GM19463 (cell line): ENCODE data around the gene PPP4R1.

Experiments
- ATAC-seq: cut with Tn5 transposase; IDR thresholded peaks from one replicate; pipeline ENCODE4 v1.9.1; 2021; ENCODE audit warnings: mild to moderate bottlenecking, moderate library complexity; ENCODE audit not compliant: unreplicated experiment

The PPP4R1 gene

DNA sequence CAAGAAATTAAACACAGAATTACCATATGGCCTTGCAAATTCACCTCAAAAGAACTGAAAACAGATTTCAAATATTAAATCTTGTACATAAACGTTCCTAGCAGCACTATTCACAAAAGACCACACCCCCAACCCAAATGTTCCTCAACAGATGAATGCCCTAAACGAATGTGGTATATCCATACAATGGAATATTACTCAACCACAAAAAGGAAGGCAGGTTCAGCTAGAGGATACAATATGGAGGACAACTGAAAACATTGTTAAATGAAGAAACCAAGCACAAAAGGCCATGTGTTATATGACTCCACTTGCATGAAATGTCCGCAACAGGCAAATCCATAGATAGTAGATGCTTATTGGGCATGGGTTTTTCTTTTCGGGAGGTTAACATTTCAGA is 61.7 kb downstream of the PPP4R1 start:
- no peak for ATAC-seq

DNA sequence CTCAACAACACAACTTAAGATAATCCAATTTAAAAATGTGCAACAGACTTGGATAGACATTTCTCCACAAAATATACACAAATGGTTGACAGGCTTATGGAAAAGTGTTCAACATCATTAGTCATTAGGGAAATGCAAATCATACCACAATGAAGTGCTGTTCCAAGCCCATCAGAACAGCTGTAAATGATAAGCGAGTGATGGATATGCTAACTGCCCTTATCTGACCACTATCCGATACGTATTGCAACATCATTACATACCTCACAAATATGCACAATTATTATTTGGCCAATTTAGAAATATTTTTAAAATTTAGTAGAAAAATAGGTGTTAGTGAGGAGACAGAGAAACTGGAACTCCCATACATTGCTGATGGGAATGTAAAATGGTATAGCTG is 62.2 kb downstream of the PPP4R1 start:
- no peak for ATAC-seq

- no peak for ATAC-seq
Measured at GRCh38 chr18:9550429-9550828, 63.9 kb downstream of the PPP4R1 start.

- no peak for ATAC-seq
Measured at GRCh38 chr18:9549405-9549804, 65.0 kb downstream of the PPP4R1 start.

GRCh38 chr18:9547782-9548181 is 66.6 kb downstream of the PPP4R1 start:
- no peak for ATAC-seq

- ATAC-seq, result no peak
Measured at GRCh38 chr18:9546468-9546867, 67.9 kb downstream of the PPP4R1 start.

- ATAC-seq, result no peak
Measured at GRCh38 chr18:9545029-9545428, 69.3 kb downstream of the PPP4R1 start.

DNA sequence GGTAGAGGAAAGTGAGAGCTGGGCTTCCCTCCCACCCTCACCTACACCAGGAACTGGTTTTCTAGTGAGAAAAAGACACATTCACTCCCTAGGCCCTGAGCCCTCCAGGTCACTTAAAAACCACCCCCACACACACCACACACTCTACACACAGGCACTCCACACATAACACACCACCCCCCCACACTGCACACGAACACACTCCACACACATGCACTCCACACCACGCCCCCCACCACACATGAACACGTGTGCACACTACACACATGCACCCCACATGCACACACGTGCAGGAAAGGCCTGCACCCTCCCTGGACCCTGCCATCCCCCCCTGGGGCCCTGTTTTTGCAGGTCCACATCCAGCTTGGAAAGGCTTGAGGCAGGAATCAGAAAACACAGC is 71.4 kb downstream of the PPP4R1 start:
- no peak for ATAC-seq

DNA sequence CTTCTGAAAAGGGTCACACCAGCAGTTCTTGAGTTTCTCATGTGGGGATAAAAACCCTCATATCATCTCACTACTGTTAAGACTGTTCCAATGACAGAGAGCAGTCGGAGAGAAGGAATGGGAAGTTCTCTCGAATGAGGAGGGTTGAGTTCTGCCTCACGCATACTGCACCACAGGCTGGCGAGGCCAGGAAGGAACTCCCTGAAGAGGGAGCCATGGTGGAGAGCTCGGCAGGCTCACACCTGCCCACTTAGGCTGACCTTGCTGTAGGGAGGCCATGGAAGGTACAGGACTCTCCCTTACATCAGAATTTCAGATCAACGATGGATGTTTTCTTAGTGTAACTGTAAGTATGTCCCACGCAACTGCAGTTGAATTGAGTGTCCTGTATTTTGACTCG is 74.4 kb downstream of the PPP4R1 start:
- no peak for ATAC-seq

DNA sequence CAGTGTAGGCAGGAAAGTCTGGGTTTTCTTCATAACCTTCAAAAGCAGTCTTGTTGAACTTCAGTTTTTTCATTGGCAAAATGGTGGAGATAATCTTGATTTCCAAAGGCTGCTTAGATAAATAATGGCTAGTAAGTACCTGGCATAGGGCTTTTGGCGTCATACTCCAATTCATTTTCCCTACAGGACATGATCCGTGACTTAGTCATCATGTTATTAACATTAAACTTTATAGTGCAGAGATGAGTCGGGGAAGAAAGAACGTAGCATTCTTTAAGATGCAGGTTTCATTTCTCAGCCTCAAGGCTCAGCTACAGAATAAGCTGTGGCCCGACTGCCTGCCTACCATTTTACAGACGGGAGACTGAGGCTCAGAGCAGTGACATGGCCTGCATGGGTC is 75.1 kb downstream of the PPP4R1 start:
- ATAC-seq, result no peak

GRCh38 chr18:9537677-9538076 is 76.7 kb downstream of the PPP4R1 start:
- no peak for ATAC-seq

GRCh38 chr18:9536354-9537152 is 77.8 kb downstream of the PPP4R1 start:
- ATAC-seq, result no peak

DNA sequence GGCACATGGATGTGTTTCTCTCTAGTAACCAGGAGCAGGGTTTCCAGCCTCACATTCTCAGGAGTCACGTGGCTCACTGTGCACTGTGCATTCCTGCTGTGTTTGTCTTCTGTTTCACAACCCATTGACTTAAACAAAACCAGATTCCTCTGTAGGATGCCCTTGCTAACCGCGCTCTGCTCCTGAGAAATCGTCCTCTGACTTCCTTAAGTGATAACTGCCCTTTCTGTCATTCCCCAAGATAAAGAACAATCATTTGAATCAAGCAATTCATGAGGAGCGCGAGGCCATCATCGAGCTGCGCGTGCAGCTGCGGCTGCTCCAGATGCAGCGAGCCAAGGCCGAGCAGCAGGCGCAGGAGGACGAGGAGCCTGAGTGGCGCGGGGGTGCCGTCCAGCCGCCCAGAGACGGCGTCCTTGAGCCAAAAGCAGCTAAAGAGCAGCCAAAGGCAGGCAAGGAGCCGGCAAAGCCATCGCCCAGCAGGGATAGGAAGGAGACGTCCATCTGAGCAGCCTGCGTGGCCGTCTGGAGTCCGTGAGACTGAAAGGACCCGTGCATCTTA is 78.8 kb downstream of the PPP4R1 start:
- ATAC-seq, result no peak

DNA sequence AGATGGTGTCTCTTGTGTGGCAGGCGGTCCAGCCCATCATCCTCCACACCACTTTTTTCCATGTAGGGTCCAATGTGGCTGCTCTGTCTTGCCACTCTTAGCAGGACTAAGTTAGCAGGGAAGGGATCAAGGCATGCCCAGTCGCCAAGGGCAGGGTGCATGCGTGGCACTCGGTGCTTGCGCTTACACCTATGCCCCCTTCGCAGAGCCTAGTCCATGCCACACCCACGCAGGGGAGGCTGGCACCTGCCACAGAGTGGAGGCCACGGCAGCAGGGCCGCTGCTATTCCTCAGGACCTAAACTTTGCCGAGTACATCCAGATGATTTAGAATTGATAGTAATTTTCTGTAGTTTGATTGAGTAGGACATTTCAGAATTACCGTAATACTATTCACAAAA is 79.5 kb downstream of the PPP4R1 start:
- ATAC-seq, result no peak

DNA sequence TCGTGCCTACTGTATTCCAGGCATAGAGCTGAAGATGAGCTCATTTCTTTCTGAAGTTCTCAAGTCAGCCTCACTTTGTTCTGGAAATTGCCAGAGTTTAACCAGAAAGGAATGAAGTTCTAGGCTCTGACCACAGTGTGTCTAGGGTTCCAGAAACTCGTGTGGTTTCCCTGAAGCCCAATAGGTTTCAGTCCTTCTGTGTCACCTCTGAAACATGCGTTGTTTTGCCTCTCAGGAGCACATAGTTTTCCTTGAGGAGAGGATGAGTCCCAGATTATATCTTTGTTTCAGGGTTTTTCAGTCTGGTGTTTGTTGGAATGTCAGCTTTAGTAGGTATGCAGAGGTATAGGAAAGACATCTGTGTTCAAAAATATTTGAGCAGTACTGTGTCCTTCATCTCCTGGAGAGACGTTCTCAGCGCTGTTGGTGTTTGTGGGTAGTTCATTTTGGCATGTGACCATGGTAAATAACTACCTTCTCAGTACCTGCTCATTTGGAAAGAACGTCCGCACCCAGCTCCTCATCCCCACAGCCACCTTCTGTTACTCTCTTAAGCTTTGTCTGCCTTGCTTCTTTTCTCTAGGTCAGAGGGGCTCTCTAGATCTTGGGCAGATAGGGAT is 82.5 kb downstream of the PPP4R1 start:
- ATAC-seq, result no peak

DNA sequence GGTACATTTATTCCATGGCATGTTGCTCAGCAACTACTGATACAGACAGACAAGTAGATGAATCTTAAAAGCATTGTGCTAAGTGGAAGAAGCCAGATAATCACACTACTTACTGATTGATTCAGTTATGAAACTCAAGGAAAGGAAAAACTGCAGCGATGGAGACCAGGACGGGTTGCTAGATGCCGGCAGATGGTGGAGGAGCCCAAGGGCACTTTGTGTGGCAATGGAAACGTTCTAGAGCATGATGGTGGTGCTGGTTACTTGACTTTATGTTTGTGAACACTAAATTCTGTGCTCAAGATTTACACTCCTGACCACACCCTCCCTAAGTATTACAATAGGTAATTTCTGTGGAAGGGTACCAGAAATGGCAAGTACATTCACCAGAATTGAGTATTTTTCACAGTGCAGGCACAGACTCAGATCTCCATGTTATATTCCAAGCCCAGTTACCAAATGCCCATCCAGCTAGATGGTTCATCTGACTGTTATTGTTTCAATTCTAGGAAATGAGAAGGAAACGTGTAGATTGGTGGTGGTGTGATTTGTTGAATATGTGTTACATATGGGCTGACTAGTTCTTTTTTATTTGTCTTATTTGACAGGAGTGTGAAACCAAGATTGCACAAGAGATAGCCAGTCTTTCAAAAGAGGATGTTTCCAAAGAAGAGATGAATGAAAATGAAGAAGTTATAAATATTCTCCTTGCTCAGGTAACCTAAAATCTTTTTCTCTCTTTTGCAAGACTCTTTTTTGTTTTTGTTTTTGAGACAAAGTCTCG is 83.9 kb downstream of the PPP4R1 start:
- no peak for ATAC-seq

DNA sequence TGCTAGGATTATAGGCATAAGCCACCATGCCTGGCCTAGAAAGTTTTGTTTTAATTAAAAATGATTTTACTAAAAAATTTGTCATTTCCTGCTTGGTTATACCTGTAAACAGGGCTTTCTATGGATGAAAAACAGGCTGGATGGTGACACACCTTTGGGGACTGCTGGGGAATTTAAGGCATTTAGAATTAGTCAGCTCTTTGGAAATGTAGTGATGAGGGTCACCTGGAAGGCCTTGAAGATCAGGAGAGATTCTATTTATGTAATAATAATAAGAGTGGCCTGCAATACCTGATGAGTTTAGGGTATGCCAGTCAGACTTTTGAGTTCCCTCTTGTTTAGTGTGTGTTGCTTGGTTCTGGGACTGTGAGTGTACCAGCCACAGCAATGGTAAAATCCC is 87.9 kb downstream of the PPP4R1 start:
- no peak for ATAC-seq

DNA sequence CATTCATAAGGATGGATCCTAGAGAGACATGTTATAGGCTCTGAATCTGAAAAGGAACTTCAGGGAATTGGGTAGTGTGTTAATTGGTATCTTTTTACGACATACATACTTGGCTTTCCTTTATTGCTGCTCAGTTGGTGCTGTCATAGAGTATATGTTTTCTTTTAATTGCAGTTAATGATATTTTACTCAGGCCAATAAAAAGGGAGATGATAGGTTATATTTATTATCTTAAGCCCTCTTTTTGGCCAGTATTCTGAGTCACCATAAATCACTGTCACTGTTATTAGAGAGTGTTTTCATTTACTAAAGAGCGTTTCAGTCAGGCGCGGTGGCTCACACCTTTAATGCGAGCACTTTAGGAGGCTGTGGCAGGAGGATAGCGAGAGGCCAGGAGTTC is 91.4 kb downstream of the PPP4R1 start:
- ATAC-seq, result no peak

DNA sequence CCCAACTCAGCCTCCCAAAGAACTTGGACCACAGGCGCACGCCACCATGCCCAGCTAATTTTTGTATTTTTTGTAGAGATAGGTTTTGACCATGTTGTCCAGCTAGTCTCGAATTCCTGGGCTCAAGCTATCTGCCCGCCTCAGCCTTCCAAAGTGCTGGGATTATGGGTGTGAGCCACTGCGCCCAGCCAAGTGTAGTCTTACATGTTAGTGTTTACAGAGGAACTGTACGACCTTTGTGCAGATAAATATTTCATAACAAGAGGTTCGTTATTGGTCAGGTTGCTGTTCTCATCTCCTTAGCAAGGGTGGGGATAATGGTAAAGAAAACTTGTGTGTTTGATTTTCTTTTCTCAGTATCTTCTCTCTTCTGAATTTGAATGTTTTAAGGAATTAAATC is 92.6 kb downstream of the PPP4R1 start:
- no peak for ATAC-seq

- no peak for ATAC-seq
Measured at GRCh38 chr18:9520666-9521065, 93.7 kb downstream of the PPP4R1 start.

- no peak for ATAC-seq
Measured at GRCh38 chr18:9519399-9519798, 95.0 kb downstream of the PPP4R1 start.

GRCh38 chr18:9517869-9518268 is 96.5 kb downstream of the PPP4R1 start:
- no peak for ATAC-seq
